Neural crest cell (in vitro differentiated cells): ENCODE results near the gene ZNF777. TPM values are rescaled to one million over a fixed set of nuclear protein-coding genes. Genes with fewer than 3 reads are reported as not detected.

ENCODE experiments used
- DNase-seq: peaks from one replicate; pipeline ENCODE4 v3.0.0; 2021; ENCODE audit warnings: low read depth, mixed read lengths, low spot score
- H3K27ac Mint-ChIP-seq: one replicate; pipeline ENCODE4 v1.8.0; 2021; ENCODE audit warnings: mild to moderate bottlenecking, mixed read lengths; ENCODE audit not compliant: unreplicated experiment
- H3K27me3 Mint-ChIP-seq: 2 replicates; pipeline ENCODE4 v1.8.0; 2021; ENCODE audit warnings: low read depth, mild to moderate bottlenecking, mixed read lengths
- H3K36me3 Mint-ChIP-seq: 2 replicates; pipeline ENCODE4 v1.8.0; 2021; ENCODE audit warnings: low read depth, mild to moderate bottlenecking, mixed read lengths
- H3K4me1 Mint-ChIP-seq: 2 replicates; pipeline ENCODE4 v1.8.0; 2021; ENCODE audit warnings: mixed read lengths
- H3K4me3 Mint-ChIP-seq: one replicate; pipeline ENCODE4 v1.8.0; 2021; ENCODE audit warnings: mild to moderate bottlenecking, mixed read lengths
- H3K9me3 Mint-ChIP-seq: 2 replicates; pipeline ENCODE4 v1.8.0; 2021; ENCODE audit warnings: mixed read lengths
- total RNA-seq: library from RNA; stranded (reverse); gene quantifications from 2 replicates; pipeline ENCODE4 v1.2.1, GENCODE V29; 2021
- TF ChIP-seq, protein P1 (sequence below): fragments of 200-600 bp; sonication (generic); conservative IDR thresholded peaks from 2 replicates; pipeline ENCODE4 v1.5.0; 2021; ENCODE audit warnings: antibody characterized with exemption, mild to moderate bottlenecking

Gene ZNF777
- total RNA-seq, 1 donor from 2014 or later: 20.8 TPM

- peak overlapping the region; percentile 30 for H3K27ac Mint-ChIP-seq
- TF ChIP-seq, protein P1, sequence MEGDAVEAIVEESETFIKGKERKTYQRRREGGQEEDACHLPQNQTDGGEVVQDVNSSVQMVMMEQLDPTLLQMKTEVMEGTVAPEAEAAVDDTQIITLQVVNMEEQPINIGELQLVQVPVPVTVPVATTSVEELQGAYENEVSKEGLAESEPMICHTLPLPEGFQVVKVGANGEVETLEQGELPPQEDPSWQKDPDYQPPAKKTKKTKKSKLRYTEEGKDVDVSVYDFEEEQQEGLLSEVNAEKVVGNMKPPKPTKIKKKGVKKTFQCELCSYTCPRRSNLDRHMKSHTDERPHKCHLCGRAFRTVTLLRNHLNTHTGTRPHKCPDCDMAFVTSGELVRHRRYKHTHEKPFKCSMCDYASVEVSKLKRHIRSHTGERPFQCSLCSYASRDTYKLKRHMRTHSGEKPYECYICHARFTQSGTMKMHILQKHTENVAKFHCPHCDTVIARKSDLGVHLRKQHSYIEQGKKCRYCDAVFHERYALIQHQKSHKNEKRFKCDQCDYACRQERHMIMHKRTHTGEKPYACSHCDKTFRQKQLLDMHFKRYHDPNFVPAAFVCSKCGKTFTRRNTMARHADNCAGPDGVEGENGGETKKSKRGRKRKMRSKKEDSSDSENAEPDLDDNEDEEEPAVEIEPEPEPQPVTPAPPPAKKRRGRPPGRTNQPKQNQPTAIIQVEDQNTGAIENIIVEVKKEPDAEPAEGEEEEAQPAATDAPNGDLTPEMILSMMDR: no peak
- H3K4me3 Mint-ChIP-seq: no peak overlapping the region
- H3K4me1 Mint-ChIP-seq: no peaks in the 10 kb centered on the region
- DNase-seq: no peak
- no peaks in the 10 kb centered on the region for H3K36me3 Mint-ChIP-seq
- H3K9me3 Mint-ChIP-seq: peaks cover 2% of the 10 kb centered on the region
- peaks cover 25% of the 10 kb centered on the region for H3K27me3 Mint-ChIP-seq
These were observed 75.5 kb downstream of the ZNF777 start for GRCh38 chr7:149385195-149385950.

Other genes with a start within 250 kb of the ZNF777 start
- 15.8 and 15.9 TPM in 2 replicates for gene ZNF212, start 221.4 kb downstream of the ZNF777 start, total RNA-seq
- 15.3 and 18.0 TPM in 2 replicates for gene ZNF783, start 198.9 kb downstream of the ZNF777 start, total RNA-seq
- gene ZNF746, start 36.7 kb upstream of the ZNF777 start, total RNA-seq: 21.2 and 21.9 TPM in 2 replicates